GM12874 (cell line): Measurements from ENCODE around the gene ZBTB47.

Source experiments
- TF ChIP-seq, protein P1 (sequence below): IDR thresholded peaks from 2 replicates; pipeline ENCODE4 v1.5.1; 2011; ENCODE audit warnings: low read depth, mild to moderate bottlenecking, control low read depth, low read length, moderate library complexity; ENCODE audit not compliant: insufficient read depth

Gene ZBTB47

DNA sequence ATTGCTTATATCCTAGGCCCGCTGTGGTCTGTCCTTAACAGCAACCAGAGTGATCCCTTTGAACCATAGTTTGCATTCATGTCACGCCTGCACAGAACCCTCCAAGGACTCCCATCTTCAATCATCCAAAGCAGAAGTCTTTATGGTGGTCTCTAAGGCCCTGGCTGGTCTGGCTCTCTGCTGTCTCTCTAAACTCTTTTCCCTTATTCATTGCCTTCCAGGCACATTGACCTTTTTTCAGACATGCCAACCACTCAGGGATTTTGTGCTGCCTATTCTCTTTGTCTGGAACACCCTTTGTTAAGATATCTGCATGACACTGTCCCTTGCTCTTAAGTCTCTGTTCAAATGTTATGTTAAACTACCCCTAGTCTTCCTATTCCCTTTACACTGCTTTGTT, 21.9 kb upstream of the ZBTB47 start:
- TF ChIP-seq, protein P1, sequence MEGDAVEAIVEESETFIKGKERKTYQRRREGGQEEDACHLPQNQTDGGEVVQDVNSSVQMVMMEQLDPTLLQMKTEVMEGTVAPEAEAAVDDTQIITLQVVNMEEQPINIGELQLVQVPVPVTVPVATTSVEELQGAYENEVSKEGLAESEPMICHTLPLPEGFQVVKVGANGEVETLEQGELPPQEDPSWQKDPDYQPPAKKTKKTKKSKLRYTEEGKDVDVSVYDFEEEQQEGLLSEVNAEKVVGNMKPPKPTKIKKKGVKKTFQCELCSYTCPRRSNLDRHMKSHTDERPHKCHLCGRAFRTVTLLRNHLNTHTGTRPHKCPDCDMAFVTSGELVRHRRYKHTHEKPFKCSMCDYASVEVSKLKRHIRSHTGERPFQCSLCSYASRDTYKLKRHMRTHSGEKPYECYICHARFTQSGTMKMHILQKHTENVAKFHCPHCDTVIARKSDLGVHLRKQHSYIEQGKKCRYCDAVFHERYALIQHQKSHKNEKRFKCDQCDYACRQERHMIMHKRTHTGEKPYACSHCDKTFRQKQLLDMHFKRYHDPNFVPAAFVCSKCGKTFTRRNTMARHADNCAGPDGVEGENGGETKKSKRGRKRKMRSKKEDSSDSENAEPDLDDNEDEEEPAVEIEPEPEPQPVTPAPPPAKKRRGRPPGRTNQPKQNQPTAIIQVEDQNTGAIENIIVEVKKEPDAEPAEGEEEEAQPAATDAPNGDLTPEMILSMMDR: no peak

- TF ChIP-seq, protein P1: no peak
Observed at GRCh38 chr3:42632146-42632545, 21.4 kb upstream of the ZBTB47 start.

DNA sequence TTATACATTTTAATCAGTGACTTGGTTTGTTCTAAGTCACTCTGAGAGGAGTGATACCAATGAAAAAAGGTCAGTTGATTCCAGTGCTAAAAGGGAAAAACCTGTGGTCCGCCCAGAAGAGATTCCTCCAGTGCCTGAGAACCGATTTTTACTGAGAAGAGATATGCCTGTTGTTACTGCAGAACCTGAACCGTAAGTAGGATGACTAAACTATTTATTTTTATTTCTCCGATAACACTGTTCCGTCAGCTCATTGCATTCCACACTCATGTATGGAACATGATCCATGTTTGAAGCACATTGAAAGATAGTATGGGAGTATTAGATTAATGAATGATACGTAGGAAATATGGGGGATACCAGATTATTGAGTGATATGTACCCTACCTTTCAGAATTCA, 20.0 kb upstream of the ZBTB47 start:
- TF ChIP-seq, protein P1: no peak

- TF ChIP-seq, protein P1: no peak
Observed at GRCh38 chr3:42635111-42635510, 18.4 kb upstream of the ZBTB47 start.

- TF ChIP-seq, protein P1: no peak
Observed at GRCh38 chr3:42637001-42637400, 16.5 kb upstream of the ZBTB47 start.

- TF ChIP-seq, protein P1: no peak
Observed at GRCh38 chr3:42638339-42638842, 15.1 kb upstream of the ZBTB47 start.

GRCh38 chr3:42639192-42639591, 14.3 kb upstream of the ZBTB47 start:
- TF ChIP-seq, protein P1: no peak

GRCh38 chr3:42640129-42640528, 13.4 kb upstream of the ZBTB47 start:
- TF ChIP-seq, protein P1: no peak
